Measurements from ENCODE around the gene MEIOB.

MEIOB gene

GRCh38 chr16:1834096-1834495 is 37.9 kb downstream of the MEIOB start:
- H3K4me3 ChIP-seq (ENCODE audit: low read length), result no peak overlapping the region
- no peak overlapping the region for H2AFZ ChIP-seq (ENCODE audit: low read length)
- H3K9me2 ChIP-seq (replicated peaks; ENCODE audit: insufficient read depth, low read length), result no peaks in the 10 kb centered on the region
- no peak overlapping the region for H3K27ac ChIP-seq (ENCODE audit: low read length)
- no peak overlapping the region for H3K9ac ChIP-seq (ENCODE audit: low read length)
- H3K4me1 ChIP-seq (ENCODE audit: low read length), result peaks cover 2% of the 10 kb centered on the region; the same call in 1 of the 2 replicates
- H3K79me2 ChIP-seq (ENCODE audit: low read length), result peaks cover 4% of the 10 kb centered on the region
- TF ChIP-seq EZH2phosphoT487 (IDR thresholded peaks at IDR 0.05; ENCODE audit: low read length) (no peak), EZH2 (optimal IDR thresholded peaks at IDR 0.05; ENCODE audit: low read depth, low read length) (no peak), CTCF (IDR thresholded peaks at IDR 0.05; ENCODE audit: low read length) (no peak)
- H3F3A ChIP-seq (ENCODE audit: insufficient read depth, low read length), result no peaks in the 10 kb centered on the region
- no peak overlapping the region for H3K4me2 ChIP-seq (ENCODE audit: low read depth, low read length)
- no peaks in the 10 kb centered on the region for H4K20me1 ChIP-seq (ENCODE audit: insufficient read depth, low read length)
- no peak for DNase-seq
- no peaks in the 10 kb centered on the region for H3K9me3 ChIP-seq (replicated peaks; ENCODE audit: insufficient read depth, low read length)
- H3K36me3 ChIP-seq (replicated peaks; ENCODE audit: insufficient read depth, low read length), result no peaks in the 10 kb centered on the region
- H3K27me3 ChIP-seq (replicated peaks; ENCODE audit: insufficient read depth, low read length), result no peaks in the 10 kb centered on the region

GRCh38 chr16:1832838-1833454 is 39.0 kb downstream of the MEIOB start:
- H3K27ac ChIP-seq (ENCODE audit: low read length), result no peak overlapping the region
- H3K36me3 ChIP-seq (replicated peaks; ENCODE audit: insufficient read depth, low read length), result no peaks in the 10 kb centered on the region
- no peak overlapping the region for H2AFZ ChIP-seq (ENCODE audit: low read length)
- H4K20me1 ChIP-seq (ENCODE audit: insufficient read depth, low read length), result no peaks in the 10 kb centered on the region
- no peak overlapping the region for H3K9ac ChIP-seq (ENCODE audit: low read length)
- DNase-seq, result no peak
- H3K4me2 ChIP-seq (ENCODE audit: low read depth, low read length), result no peak overlapping the region
- H3K9me3 ChIP-seq (replicated peaks; ENCODE audit: insufficient read depth, low read length), result no peaks in the 10 kb centered on the region
- no peak overlapping the region for H3K4me3 ChIP-seq (ENCODE audit: low read length)
- H3K4me1 ChIP-seq (ENCODE audit: low read length), result peaks cover 7% of the 10 kb centered on the region; the same call in 1 of the 2 replicates
- H3K27me3 ChIP-seq (replicated peaks; ENCODE audit: insufficient read depth, low read length), result no peaks in the 10 kb centered on the region
- H3K9me2 ChIP-seq (replicated peaks; ENCODE audit: insufficient read depth, low read length), result no peaks in the 10 kb centered on the region
- no peaks in the 10 kb centered on the region for H3F3A ChIP-seq (ENCODE audit: insufficient read depth, low read length)
- H3K79me2 ChIP-seq (ENCODE audit: low read length), result peaks cover 15% of the 10 kb centered on the region
- TF ChIP-seq CTCF (IDR thresholded peaks at IDR 0.05; ENCODE audit: low read length) (no peak), EZH2phosphoT487 (IDR thresholded peaks at IDR 0.05; ENCODE audit: low read length) (no peak), EZH2 (optimal IDR thresholded peaks at IDR 0.05; ENCODE audit: low read depth, low read length) (no peak)

- TF ChIP-seq EZH2phosphoT487 (IDR thresholded peaks at IDR 0.05; ENCODE audit: low read length) (no peak), CTCF (IDR thresholded peaks at IDR 0.05; ENCODE audit: low read length) (no peak), EZH2 (optimal IDR thresholded peaks at IDR 0.05; ENCODE audit: low read depth, low read length) (no peak)
Observed at GRCh38 chr16:1831186-1832075, 40.5 kb downstream of the MEIOB start.

More at GRCh38 chr16:1831186-1832075, 40.5 kb downstream of the MEIOB start:
- H3K4me1 ChIP-seq (ENCODE audit: low read length), result peaks cover 7% of the 10 kb centered on the region; the same call in 1 of the 2 replicates
- no peak overlapping the region for H2AFZ ChIP-seq (ENCODE audit: low read length)
- no peak overlapping the region for H3K9ac ChIP-seq (ENCODE audit: low read length)
- H3K9me2 ChIP-seq (replicated peaks; ENCODE audit: insufficient read depth, low read length), result no peaks in the 10 kb centered on the region
- no peak for DNase-seq
- H3K27me3 ChIP-seq (replicated peaks; ENCODE audit: insufficient read depth, low read length), result no peaks in the 10 kb centered on the region
- H3K4me2 ChIP-seq (ENCODE audit: low read depth, low read length), result no peak overlapping the region
- H4K20me1 ChIP-seq (ENCODE audit: insufficient read depth, low read length), result no peaks in the 10 kb centered on the region
- no peaks in the 10 kb centered on the region for H3K9me3 ChIP-seq (replicated peaks; ENCODE audit: insufficient read depth, low read length)
- H3K36me3 ChIP-seq (replicated peaks; ENCODE audit: insufficient read depth, low read length), result no peaks in the 10 kb centered on the region
- H3F3A ChIP-seq (ENCODE audit: insufficient read depth, low read length), result no peaks in the 10 kb centered on the region
- H3K27ac ChIP-seq (ENCODE audit: low read length), result no peak overlapping the region
- H3K4me3 ChIP-seq (ENCODE audit: low read length), result no peak overlapping the region
- peaks cover 24% of the 10 kb centered on the region for H3K79me2 ChIP-seq (ENCODE audit: low read length)
